Measurements from ENCODE around the gene GAREM1. TPM values are rescaled to one million over a fixed set of nuclear protein-coding genes. Genes with fewer than 3 reads are reported as not detected.

The GAREM1 gene
- total RNA-seq, 3 donors from 2014 or later: 14.5 to 29.0 (median 19.6) TPM

GRCh38 chr18:32473325-32473724, 2.6 kb upstream of the GAREM1 start:
- H3K36me3 ChIP-seq (ENCODE audit: low read depth): no peaks in the 10 kb centered on the region
- TF ChIP-seq, protein P1, sequence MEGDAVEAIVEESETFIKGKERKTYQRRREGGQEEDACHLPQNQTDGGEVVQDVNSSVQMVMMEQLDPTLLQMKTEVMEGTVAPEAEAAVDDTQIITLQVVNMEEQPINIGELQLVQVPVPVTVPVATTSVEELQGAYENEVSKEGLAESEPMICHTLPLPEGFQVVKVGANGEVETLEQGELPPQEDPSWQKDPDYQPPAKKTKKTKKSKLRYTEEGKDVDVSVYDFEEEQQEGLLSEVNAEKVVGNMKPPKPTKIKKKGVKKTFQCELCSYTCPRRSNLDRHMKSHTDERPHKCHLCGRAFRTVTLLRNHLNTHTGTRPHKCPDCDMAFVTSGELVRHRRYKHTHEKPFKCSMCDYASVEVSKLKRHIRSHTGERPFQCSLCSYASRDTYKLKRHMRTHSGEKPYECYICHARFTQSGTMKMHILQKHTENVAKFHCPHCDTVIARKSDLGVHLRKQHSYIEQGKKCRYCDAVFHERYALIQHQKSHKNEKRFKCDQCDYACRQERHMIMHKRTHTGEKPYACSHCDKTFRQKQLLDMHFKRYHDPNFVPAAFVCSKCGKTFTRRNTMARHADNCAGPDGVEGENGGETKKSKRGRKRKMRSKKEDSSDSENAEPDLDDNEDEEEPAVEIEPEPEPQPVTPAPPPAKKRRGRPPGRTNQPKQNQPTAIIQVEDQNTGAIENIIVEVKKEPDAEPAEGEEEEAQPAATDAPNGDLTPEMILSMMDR (IDR thresholded peaks at IDR 0.05): no peak
- ATAC-seq (no peak), DNase-seq (no peak)
- no peaks in the 10 kb centered on the region for H3K9me3 ChIP-seq
- H3K4me1 ChIP-seq (ENCODE audit: low read depth): no peaks in the 10 kb centered on the region
- no peak overlapping the region for H3K4me3 ChIP-seq
- intact Hi-C loops (cut with DNase I, micrococcal nuclease): loop anchor here (5.0 to 10.0 kb wide), 5 partner anchors 71 to 316 kb away; no protein-coding TSS in a partner anchor

- no peak for ATAC-seq
- intact Hi-C loops (cut with DNase I, micrococcal nuclease): loop anchor here (5.0 to 10.0 kb wide), 5 partner anchors 72 to 316 kb away; no protein-coding TSS in a partner anchor
- Histone ChIP-seq H3K4me3 (no peak overlapping the region), H3K36me3 (ENCODE audit: low read depth) (no peaks in the 10 kb centered on the region), H3K4me1 (ENCODE audit: low read depth) (peaks cover 5% of the 10 kb centered on the region), H3K9me3 (no peaks in the 10 kb centered on the region)
- TF ChIP-seq, protein P1 (IDR thresholded peaks at IDR 0.05): no peak
- DNase-seq: no peak
Observed at GRCh38 chr18:32472841-32473240, 2.2 kb upstream of the GAREM1 start.

DNA sequence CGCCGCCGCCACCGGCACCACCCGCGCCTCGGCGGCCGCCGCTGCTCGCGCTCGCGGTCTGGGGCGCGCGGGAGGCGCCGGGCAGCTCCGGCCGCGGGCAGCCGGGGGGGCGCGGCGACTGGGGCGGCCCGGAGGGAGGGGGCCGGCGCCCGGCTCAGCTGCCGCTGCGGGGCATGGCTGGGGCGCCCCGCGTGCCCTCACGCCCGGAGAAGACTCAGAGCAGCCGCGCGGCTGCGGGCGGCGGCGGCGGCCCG, 295 bp downstream of the GAREM1 start:
- Histone ChIP-seq H3K4me1 (ENCODE audit: low read depth) (peaks cover 9% of the 10 kb centered on the region), H3K9me3 (no peaks in the 10 kb centered on the region), H3K4me3 (peak overlapping the region; percentile 54), H3K36me3 (ENCODE audit: low read depth) (no peaks in the 10 kb centered on the region)
- DNase-seq: no peak
- ATAC-seq: no peak
- TF ChIP-seq, protein P1 (IDR thresholded peaks at IDR 0.05): no peak
- intact Hi-C loops (cut with DNase I, micrococcal nuclease): loop anchor here (5.0 to 10.0 kb wide), 5 partner anchors 74 to 313 kb away; no protein-coding TSS in a partner anchor

GRCh38 chr18:32469691-32470459, 807 bp downstream of the GAREM1 start:
- DNase-seq (peak; percentile 39 to 70 (median 68)), ATAC-seq (peak; percentile 1)
- Histone ChIP-seq H3K9me3 (no peaks in the 10 kb centered on the region), H3K36me3 (ENCODE audit: low read depth) (no peaks in the 10 kb centered on the region), H3K4me1 (ENCODE audit: low read depth) (peaks cover 9% of the 10 kb centered on the region), H3K4me3 (peak overlapping the region; percentile 54)
- TF ChIP-seq, protein P1 (IDR thresholded peaks at IDR 0.05): no peak
- intact Hi-C loops (cut with DNase I, micrococcal nuclease): loop anchor here (5.0 to 10.0 kb wide), 5 partner anchors 75 to 313 kb away; no protein-coding TSS in a partner anchor

- Histone ChIP-seq H3K4me3 (no peak overlapping the region), H3K4me1 (ENCODE audit: low read depth) (peaks cover 9% of the 10 kb centered on the region), H3K36me3 (ENCODE audit: low read depth) (no peaks in the 10 kb centered on the region), H3K9me3 (no peaks in the 10 kb centered on the region)
- intact Hi-C loops (cut with DNase I, micrococcal nuclease): no loop called here
- TF ChIP-seq, protein P1 (IDR thresholded peaks at IDR 0.05): no peak
- ATAC-seq (peak; percentile 34), DNase-seq (peak; percentile 48 to 57 (median 53))
Observed at GRCh38 chr18:32469190-32469651, 1.5 kb downstream of the GAREM1 start.

Measured in mucosa of descending colon (tissue), 3 donors.